ENCODE measurements around the gene FGGY.

FGGY gene

DNA sequence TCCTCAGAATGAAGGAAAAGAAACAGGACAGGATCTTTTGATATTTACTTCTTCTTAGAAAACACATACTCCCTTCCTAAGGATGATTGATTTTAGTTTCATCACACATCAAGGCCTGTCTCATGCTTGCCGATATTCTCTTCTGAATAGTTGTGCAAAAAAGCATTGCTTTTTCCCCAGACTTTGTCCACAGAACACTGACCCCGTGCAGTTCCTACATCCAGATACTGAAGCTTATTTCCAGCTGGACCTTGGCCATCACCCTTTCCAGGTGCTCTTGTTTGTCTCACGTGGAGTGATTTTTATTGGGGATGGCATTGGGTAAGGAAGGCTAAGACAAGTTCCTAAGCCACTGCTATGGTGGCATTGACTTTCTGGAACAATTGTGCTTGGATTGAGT lies 320.5 kb downstream of the FGGY start:
- H3K4me3 ChIP-seq (replicated peaks; ENCODE audit: low read depth, low read length): no peak overlapping the region
- TF ChIP-seq, protein P1, sequence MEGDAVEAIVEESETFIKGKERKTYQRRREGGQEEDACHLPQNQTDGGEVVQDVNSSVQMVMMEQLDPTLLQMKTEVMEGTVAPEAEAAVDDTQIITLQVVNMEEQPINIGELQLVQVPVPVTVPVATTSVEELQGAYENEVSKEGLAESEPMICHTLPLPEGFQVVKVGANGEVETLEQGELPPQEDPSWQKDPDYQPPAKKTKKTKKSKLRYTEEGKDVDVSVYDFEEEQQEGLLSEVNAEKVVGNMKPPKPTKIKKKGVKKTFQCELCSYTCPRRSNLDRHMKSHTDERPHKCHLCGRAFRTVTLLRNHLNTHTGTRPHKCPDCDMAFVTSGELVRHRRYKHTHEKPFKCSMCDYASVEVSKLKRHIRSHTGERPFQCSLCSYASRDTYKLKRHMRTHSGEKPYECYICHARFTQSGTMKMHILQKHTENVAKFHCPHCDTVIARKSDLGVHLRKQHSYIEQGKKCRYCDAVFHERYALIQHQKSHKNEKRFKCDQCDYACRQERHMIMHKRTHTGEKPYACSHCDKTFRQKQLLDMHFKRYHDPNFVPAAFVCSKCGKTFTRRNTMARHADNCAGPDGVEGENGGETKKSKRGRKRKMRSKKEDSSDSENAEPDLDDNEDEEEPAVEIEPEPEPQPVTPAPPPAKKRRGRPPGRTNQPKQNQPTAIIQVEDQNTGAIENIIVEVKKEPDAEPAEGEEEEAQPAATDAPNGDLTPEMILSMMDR (IDR thresholded peaks at IDR 0.05; ENCODE audit: low read depth, low read length, missing control alignments): no peak
- no peak for DNase-seq (ENCODE audit: extremely low read depth, low read depth)

DNA sequence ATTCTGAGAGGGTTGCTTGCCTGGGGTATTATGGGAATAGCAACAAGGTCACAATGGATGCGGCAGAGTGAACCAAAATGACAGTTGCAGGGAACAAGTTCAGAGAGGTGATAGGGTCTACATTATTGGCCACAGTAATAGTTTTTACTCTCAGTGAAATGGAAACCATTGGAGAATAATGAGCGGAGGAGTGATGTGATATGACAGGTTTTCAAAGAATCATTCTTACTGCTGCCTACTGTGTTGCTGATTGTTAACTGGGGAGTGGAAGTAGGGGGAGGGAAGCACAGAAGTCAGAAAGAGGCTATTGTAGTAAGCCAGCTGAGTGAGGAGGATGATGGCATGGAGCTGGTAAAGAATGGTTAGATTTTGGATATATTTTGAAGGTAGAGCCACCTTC lies 322.7 kb downstream of the FGGY start:
- no peak overlapping the region for H3K4me3 ChIP-seq (replicated peaks; ENCODE audit: low read depth, low read length)
- no peak for DNase-seq (ENCODE audit: extremely low read depth, low read depth)
- TF ChIP-seq, protein P1 (IDR thresholded peaks at IDR 0.05; ENCODE audit: low read depth, low read length, missing control alignments): no peak

DNA sequence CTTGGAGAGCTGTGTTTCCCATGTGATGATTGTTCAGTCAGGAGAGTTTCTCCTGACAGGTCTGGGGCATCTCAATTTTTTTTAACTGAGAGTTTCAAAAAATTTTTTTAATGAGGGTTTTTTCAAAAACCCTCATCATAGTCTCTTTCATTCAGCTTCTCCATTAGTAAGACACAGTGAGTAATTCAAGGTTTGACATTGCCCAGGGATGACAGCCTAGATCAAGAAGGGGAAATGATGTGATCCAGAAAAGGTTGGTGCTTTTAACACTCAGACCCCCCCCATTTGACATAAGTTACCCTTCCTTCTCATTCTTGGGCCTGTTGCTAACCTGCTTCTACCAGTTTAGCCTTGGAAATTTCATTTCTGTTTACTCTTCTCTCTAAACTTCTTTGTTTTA lies 328.5 kb downstream of the FGGY start:
- no peak overlapping the region for H3K4me3 ChIP-seq (replicated peaks; ENCODE audit: low read depth, low read length)
- TF ChIP-seq, protein P1 (IDR thresholded peaks at IDR 0.05; ENCODE audit: low read depth, low read length, missing control alignments): no peak
- DNase-seq (ENCODE audit: extremely low read depth, low read depth): no peak

DNA sequence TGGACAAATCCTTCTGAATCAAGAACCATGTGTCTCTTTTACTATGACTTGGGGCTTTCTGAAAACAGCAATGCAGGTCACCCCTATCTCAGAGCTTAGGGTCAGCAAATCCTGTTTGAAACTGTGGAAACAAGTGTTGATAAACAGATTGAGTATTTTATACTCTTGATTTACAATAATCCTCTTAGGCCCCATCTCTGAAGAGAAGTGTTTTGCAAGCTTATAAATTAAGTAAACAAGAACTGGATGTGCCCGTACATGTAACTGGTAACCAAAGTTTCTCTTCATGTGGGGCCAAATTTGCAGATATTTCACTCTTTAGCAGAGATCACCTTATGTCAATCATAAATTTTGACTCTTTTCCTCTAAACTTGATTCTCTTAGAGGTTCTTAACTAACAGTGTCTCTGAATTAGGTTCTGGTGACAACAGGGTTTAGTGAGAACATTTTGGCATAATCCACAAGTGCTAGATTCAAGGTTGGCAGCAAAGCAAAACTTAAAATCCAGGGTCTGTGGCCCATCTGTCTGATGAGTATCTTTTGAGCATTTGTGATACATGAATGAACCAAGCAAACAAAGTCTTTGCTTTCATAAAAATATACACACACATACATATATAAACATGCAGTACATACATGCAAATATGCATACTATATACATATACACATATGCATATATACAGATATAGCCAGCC lies 334.8 kb downstream of the FGGY start:
- DNase-seq (ENCODE audit: extremely low read depth, low read depth): no peak
- TF ChIP-seq, protein P1 (IDR thresholded peaks at IDR 0.05; ENCODE audit: low read depth, low read length, missing control alignments): no peak
- no peak overlapping the region for H3K4me3 ChIP-seq (replicated peaks; ENCODE audit: low read depth, low read length)

DNA sequence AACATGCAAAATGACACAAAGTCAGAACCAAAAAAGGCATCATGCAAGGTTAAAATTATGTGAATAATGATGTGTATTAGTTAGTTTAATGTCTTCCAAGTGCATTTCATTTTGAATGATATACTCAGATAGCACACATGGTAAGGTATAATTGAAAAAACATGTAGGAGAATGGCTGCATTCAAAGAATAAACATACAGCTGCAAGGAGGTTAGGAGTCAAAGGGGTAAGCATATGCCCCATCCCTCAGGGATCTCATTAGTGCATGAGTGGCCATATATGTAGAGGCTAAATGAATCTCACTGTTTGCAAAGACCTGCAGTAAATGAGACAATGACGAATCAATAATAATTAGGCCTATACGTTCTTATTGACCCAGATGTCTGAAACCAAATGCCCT lies 338.2 kb downstream of the FGGY start:
- DNase-seq (ENCODE audit: extremely low read depth, low read depth): no peak
- TF ChIP-seq, protein P1 (IDR thresholded peaks at IDR 0.05; ENCODE audit: low read depth, low read length, missing control alignments): no peak
- H3K4me3 ChIP-seq (replicated peaks; ENCODE audit: low read depth, low read length): no peak overlapping the region

DNA sequence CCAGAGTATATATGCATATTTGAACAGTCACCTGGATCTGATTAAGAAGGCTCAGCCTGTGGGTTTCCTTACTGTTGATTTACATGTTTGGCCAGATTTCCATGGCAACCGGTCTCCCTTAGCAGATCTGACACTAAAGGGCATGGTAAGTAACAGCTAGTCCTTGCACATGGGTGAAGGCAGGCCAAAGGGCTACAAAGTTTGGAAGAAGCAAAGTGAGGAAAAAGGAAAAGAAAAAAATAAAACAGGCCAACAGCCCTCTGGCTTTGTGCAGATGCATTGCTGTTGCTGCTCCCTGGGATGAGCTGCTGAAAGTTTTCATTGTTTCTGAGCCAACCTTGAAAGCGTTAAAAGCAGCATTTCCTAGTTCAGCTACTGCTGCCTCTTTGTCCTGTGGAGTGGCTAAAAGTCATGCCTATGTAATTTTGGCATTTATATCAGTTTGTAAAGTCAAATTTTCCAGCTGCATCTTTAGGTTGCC lies 341.4 kb downstream of the FGGY start:
- peak; percentile 99 for DNase-seq (ENCODE audit: extremely low read depth, low read depth)
- H3K4me3 ChIP-seq (replicated peaks; ENCODE audit: low read depth, low read length): no peak overlapping the region
- TF ChIP-seq, protein P1 (IDR thresholded peaks at IDR 0.05; ENCODE audit: low read depth, low read length, missing control alignments): no peak

DNA sequence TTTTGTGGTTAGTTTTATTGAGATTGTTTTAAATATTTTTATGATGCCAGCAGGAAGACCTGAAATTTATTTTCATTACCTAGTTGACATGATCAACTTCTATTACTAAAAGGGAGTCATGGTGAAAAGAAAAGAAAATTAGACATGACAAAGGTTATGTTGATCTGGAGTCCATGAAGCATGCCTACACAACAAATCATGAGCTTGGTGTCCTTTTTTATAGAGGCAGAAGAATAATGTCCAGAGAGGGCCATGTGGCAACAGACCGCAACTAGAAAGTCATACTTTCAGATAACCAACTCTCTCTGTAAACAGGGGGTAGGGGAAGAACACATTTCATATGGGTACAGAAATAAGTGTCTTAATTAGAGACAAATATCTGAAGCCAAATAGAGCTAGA lies 342.4 kb downstream of the FGGY start:
- H3K4me3 ChIP-seq (replicated peaks; ENCODE audit: low read depth, low read length): no peak overlapping the region
- DNase-seq (ENCODE audit: extremely low read depth, low read depth): no peak
- TF ChIP-seq, protein P1 (IDR thresholded peaks at IDR 0.05; ENCODE audit: low read depth, low read length, missing control alignments): no peak
